GM23248 (cell line): ENCODE results near the gene ZFPM1. TPM values are rescaled to one million over a fixed set of nuclear protein-coding genes. Genes with fewer than 3 reads are reported as not detected.

Experiments
- DNase-seq: peaks from one replicate; pipeline ENCODE4 v3.0.0-alpha.2; 2015
- H2AFZ ChIP-seq: fragments of 200-600 bp; sonication (generic); 2 replicates; pipeline ENCODE4 v1.6.1; 2016; ENCODE audit warnings: antibody characterized with exemption
- H3F3A ChIP-seq: fragments of 200-600 bp; sonication (generic); 2 replicates; pipeline ENCODE4 v1.6.1; 2016; ENCODE audit warnings: mild to moderate bottlenecking, antibody characterized with exemption, mixed run types; ENCODE audit not compliant: insufficient read depth
- H3K27ac ChIP-seq: fragments of 200-600 bp; sonication (generic); 2 replicates; pipeline ENCODE4 v1.5.1; 2016; ENCODE audit warnings: mild to moderate bottlenecking
- H3K27me3 ChIP-seq: fragments of 200-600 bp; sonication (generic); replicated peaks from 2 replicates; pipeline ENCODE4 v1.6.1; 2016; ENCODE audit warnings: mild to moderate bottlenecking; ENCODE audit not compliant: insufficient read depth
- H3K36me3 ChIP-seq: fragments of 200-600 bp; sonication (generic); 2 replicates; pipeline ENCODE4 v1.6.1; 2016; ENCODE audit warnings: low read depth, mild to moderate bottlenecking
- H3K4me1 ChIP-seq: fragments of 200-600 bp; sonication (generic); 2 replicates; pipeline ENCODE4 v1.6.1; 2016; ENCODE audit warnings: mild to moderate bottlenecking; ENCODE audit not compliant: insufficient read depth
- H3K4me2 ChIP-seq: fragments of 200-600 bp; sonication (generic); one replicate; pipeline ENCODE4 v1.6.1; 2016; ENCODE audit warnings: mild to moderate bottlenecking; ENCODE audit not compliant: unreplicated experiment
- H3K4me3 ChIP-seq: fragments of 200-600 bp; sonication (generic); 2 replicates; pipeline ENCODE4 v1.5.1; 2016; ENCODE audit warnings: mild to moderate bottlenecking
- H3K79me2 ChIP-seq: fragments of 200-600 bp; sonication (generic); 2 replicates; pipeline ENCODE4 v1.6.1; 2016; ENCODE audit warnings: mild to moderate bottlenecking; ENCODE audit not compliant: insufficient read depth
- H3K9ac ChIP-seq: fragments of 200-600 bp; sonication (generic); 2 replicates; pipeline ENCODE4 v1.6.1; 2016; ENCODE audit warnings: mild to moderate bottlenecking
- H3K9me2 ChIP-seq: fragments of 200-600 bp; sonication (generic); 2 replicates; pipeline ENCODE4 v1.6.1; 2016; ENCODE audit warnings: mixed run types, mild to moderate bottlenecking, moderate library complexity; ENCODE audit not compliant: insufficient read depth
- H3K9me3 ChIP-seq: fragments of 200-600 bp; sonication (generic); one replicate; pipeline ENCODE4 v1.6.1; 2017; ENCODE audit warnings: low read depth
- H4K20me1 ChIP-seq: fragments of 200-600 bp; sonication (generic); 2 replicates; pipeline ENCODE4 v1.6.0; 2016; ENCODE audit not compliant: insufficient read depth
- EZH2 ChIP-seq: fragments of 200-600 bp; sonication (generic); IDR thresholded peaks from 2 replicates; pipeline ENCODE4 v1.6.1; 2018; ENCODE audit warnings: antibody characterized with exemption, mild to moderate bottlenecking; ENCODE audit not compliant: insufficient read depth, poor library complexity, severe bottlenecking
- EZH2phosphoT487 ChIP-seq: fragments of 200-600 bp; sonication (generic); IDR thresholded peaks from 2 replicates; pipeline ENCODE4 v1.6.1; 2018; ENCODE audit warnings: antibody characterized with exemption, moderate library complexity, mild to moderate bottlenecking, low read depth; ENCODE audit not compliant: insufficient read depth
- WGBS, 2 experiments: methylation state at CpG; one replicate each; pipeline ENCODE4 v1.1.6; 2015 to 2017; ENCODE audit warnings: low lambda C conversion rate in 2 of 2, low coverage in 1 of 2; ENCODE audit errors: missing lambda C conversion rate in 2 of 2; 5-methylcytosine and 5-hydroxymethylcytosine counted together
- in situ Hi-C: fragments of 300-500 bp; cut with MboI; formaldehyde crosslinking; loops from 2 replicates; pipeline ENCODE4 v1.15.0; 2020
- polyA plus RNA-seq: library from polyadenylated mRNA; unstranded; fragments of >200 nt; fragmentation: Nextera tagmentation; extraction: Ambion mirVana; gene quantifications from 2 replicates; pipeline ENCODE4 v1.2.1, GENCODE V29; 2016
- total RNA-seq: library from RNA; depleted of rRNA; stranded (reverse); fragments of >200 nt; shearing (Covaris generic); gene quantifications from 2 replicates; pipeline ENCODE4 v1.2.3, GENCODE V29; 2014

The ZFPM1 gene
- total and polyA plus RNA-seq, 2 experiments from 2014 or later: 0.06 to 2.4 TPM

DNA sequence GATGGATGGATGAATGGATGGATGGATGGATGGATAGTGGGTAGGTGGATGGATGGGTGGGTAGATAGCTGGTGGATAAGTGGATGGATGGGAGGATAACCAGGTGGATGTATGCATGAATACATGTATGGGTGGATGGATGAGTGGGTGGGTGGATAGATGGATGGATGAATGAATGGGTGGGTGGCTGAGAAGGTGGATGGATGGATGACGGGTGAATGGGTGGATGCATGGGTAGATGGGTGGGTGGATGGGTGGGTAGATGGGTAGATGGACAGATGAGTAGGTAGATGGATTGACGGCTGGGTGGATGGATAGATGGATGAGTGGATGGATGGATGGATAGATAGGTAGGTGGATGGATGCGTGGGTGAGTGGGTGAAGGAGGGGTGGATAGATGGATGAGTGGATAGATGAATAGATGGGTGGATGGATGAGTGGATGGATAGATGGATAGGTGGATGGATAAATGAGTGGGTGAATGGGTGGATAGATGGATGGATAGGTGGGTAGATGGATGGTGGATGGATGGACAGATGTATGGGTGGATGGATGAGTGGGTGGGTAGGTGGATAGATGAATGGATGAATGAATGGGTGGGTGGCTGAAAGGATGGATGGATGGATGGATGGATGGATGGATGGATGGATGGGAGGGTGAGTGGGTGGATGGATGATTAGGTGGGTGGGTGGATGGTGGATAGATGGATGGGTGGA is 67.0 kb downstream of the ZFPM1 start:
- Histone ChIP-seq H3K79me2 (no peaks in the 10 kb centered on the region), H3K9ac (no peak overlapping the region), H4K20me1 (no peaks in the 10 kb centered on the region), H2AFZ (no peak overlapping the region), H3K36me3 (no peaks in the 10 kb centered on the region), H3F3A (no peaks in the 10 kb centered on the region), H3K4me3 (no peak overlapping the region), H3K27me3 (no peaks in the 10 kb centered on the region), H3K9me3 (no peaks in the 10 kb centered on the region), H3K9me2 (no peaks in the 10 kb centered on the region), H3K27ac (no peak overlapping the region), H3K4me1 (no peaks in the 10 kb centered on the region), H3K4me2 (no peak overlapping the region)
- WGBS, 2 experiments: 97 to 100% methylated on average over 1 to 3 of the region's 3 CpGs
- in situ Hi-C loops: loop anchor here (10.0 kb wide), 1 partner anchor 65 kb away; the partner anchor contains the start of gene ZFPM1
- TF ChIP-seq EZH2phosphoT487 (no peak), EZH2 (no peak)
- DNase-seq: no peak

DNA sequence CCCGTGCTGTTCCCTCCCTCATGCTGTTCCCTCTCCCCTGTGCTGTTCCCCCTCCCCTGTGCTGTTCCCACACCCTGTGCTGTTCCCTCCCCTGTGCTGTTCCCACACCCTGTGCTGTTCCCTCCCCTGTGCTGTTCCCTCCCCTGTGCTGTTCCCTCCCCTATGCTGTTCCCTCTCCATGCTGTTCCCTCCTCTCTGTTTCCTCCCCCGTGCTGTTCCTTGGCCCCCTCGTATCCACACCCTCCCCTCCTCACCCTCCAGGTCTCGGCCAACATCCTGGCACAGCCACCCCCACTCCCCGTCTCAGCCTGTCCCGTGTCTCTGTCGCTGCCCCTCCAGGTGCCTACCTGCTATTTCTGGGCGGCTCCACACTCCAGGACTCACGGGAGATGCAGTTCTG is 68.6 kb downstream of the ZFPM1 start:
- H3K4me2 ChIP-seq: no peak overlapping the region
- no peaks in the 10 kb centered on the region for H4K20me1 ChIP-seq
- no peak for TF ChIP-seq EZH2
- TF ChIP-seq EZH2phosphoT487: no peak
- no peaks in the 10 kb centered on the region for H3K79me2 ChIP-seq
- H3K9me2 ChIP-seq: no peaks in the 10 kb centered on the region
- no peak overlapping the region for H3K4me3 ChIP-seq
- H3F3A ChIP-seq: no peaks in the 10 kb centered on the region
- H2AFZ ChIP-seq: no peak overlapping the region
- WGBS, 2 experiments: 10 to 18% methylated on average over 8 to 9 of the region's 9 CpGs
- no peak for DNase-seq
- no peaks in the 10 kb centered on the region for H3K9me3 ChIP-seq
- H3K4me1 ChIP-seq: no peaks in the 10 kb centered on the region
- no peak overlapping the region for H3K9ac ChIP-seq
- no peak overlapping the region for H3K27ac ChIP-seq
- no peaks in the 10 kb centered on the region for H3K36me3 ChIP-seq
- in situ Hi-C loops: loop anchor here (10.0 kb wide), 1 partner anchor 67 kb away; the partner anchor contains the start of gene ZFPM1
- H3K27me3 ChIP-seq: no peaks in the 10 kb centered on the region

DNA sequence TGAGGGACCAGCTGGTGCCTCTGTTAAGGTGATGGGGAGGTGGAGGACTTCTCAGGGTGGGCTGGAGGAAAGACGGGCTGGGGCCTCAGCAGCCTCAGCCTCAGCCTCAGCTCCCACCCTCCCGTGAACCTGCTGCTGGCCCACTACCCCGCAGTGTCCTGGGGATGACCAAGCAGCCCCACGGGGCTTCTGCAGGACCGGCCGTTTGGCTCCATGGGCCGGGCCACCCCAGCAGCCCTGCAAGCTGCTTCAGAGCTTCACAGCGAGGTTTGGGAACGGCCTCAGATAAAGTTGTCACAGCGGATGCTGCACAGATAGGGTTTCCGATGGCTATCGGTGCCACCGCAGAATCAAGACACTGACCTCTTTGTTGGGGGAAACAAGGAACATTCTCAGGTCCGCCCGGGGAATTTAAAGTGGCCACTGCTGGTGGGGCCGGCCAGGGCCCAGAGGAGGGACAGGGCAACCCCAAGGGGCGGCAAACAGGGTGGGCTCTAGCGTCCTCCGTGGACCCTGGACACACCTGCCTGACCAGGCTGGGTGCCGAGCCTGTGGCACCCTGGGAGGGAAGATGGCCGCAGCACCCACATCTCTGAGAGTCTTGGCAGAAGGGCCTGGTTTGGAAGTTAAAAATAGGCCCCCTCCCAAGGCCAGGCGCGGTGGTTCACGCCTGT is 69.3 kb downstream of the ZFPM1 start:
- in situ Hi-C loops: loop anchor here (10.0 kb wide), 1 partner anchor 68 kb away; the partner anchor contains the start of gene ZFPM1
- no peak overlapping the region for H3K4me3 ChIP-seq
- no peaks in the 10 kb centered on the region for H4K20me1 ChIP-seq
- H3K79me2 ChIP-seq: no peaks in the 10 kb centered on the region
- TF ChIP-seq EZH2: no peak
- no peak for TF ChIP-seq EZH2phosphoT487
- no peaks in the 10 kb centered on the region for H3K9me2 ChIP-seq
- H3K27ac ChIP-seq: no peak overlapping the region
- H2AFZ ChIP-seq: no peak overlapping the region
- no peaks in the 10 kb centered on the region for H3K27me3 ChIP-seq
- DNase-seq: no peak
- 69 to 70% methylated on average over 22 to 23 of the region's 24 CpGs for WGBS, 2 experiments
- no peaks in the 10 kb centered on the region for H3K36me3 ChIP-seq
- no peaks in the 10 kb centered on the region for H3F3A ChIP-seq
- no peak overlapping the region for H3K4me2 ChIP-seq
- H3K4me1 ChIP-seq: no peaks in the 10 kb centered on the region
- H3K9me3 ChIP-seq: no peaks in the 10 kb centered on the region
- H3K9ac ChIP-seq: no peak overlapping the region

DNA sequence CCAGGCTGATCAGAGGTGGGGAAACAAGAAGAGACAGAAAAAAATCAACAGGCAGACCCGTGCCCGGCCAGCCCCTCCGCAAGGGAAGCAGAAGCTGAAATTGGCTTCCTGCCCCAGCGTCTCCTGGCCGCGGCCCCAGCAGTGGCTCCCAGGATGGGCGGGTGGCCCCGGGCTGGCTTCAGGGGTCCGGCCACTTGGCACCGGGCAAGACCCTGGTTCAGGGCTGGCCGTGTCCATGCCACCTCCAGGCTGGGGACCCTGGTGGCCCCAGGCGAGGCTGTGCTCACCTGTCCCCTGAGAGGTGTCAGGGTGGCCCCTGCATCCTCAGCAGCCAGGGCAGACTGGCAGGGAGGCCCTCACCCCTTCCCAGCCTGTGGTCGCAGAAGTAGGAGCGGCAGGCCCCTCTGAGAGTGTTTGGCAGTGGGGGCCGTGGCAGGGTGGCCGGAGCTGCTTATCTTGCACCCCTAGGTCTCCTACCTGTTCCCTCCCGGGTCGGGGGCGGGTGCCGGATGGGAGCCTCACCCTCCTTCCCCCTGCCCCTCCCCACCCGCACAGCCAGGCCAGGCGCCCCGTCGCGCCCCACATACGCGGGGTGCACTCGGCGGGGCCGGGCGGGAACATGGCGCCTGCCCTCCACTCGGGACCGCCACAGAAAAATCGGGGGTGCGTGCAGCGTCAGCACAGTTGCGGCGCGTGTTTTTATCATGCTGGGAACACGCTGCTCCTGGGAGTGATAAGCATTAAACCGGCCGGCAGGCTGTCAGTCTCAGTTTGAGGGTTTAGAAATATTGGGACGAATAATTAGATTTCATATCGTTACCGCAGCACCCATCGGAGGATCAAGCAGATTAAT is 70.5 kb downstream of the ZFPM1 start:
- Histone ChIP-seq H3K4me3 (no peak overlapping the region), H3K27ac (no peak overlapping the region), H3K79me2 (no peaks in the 10 kb centered on the region), H3K27me3 (no peaks in the 10 kb centered on the region), H3K9me3 (no peaks in the 10 kb centered on the region), H3K4me1 (no peaks in the 10 kb centered on the region), H2AFZ (no peak overlapping the region), H3F3A (no peaks in the 10 kb centered on the region), H4K20me1 (no peaks in the 10 kb centered on the region), H3K4me2 (no peak overlapping the region), H3K36me3 (no peaks in the 10 kb centered on the region), H3K9ac (no peak overlapping the region), H3K9me2 (no peaks in the 10 kb centered on the region)
- in situ Hi-C loops: loop anchor here (10.0 kb wide), 1 partner anchor 69 kb away; the partner anchor contains the start of gene ZFPM1
- TF ChIP-seq EZH2 (no peak), EZH2phosphoT487 (no peak)
- 51 to 54% methylated on average over 37 to 47 of the region's 47 CpGs for WGBS, 2 experiments
- no peak for DNase-seq
